Bone marrow (tissue), 2 donors: ENCODE measurements around the gene HNRNPUL1.

ENCODE experiments used
- DNase-seq, 2 donors: peaks; one replicate each; lab custom pipeline; 2025; lab: John Stamatoyannopoulos, UW

Gene HNRNPUL1

DNA sequence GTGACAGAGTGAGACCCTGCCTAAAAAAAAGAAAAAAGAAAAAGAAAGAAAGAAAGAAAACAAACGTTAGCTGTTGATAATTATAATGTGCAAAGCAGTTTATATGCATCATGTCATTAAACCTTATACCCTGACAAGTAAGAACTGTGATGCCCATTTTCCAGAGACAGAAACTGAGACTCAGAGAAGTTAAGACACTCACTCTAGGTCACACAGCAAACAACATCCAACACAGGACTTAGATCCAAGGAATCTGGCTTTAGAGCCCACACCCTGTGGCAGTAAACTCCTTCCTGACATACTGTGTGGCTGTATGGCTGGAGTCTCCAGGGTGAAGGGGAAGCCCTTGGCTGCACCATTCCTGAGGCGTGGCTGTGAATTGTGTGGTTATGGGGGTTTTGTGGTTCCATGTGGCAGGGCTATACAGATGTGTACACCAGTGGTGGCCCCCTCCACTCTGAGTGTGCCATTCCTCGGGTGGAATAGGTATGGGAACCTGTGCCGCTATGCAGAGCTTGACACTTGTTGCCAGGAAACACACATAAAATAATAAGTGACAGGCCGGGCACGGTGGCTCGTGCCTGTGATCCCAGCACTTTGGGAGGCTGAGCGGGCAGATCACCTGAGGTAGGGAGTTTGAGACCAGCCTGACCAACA is 29.5 kb upstream of the HNRNPUL1 start:
- no peak for DNase-seq

DNA sequence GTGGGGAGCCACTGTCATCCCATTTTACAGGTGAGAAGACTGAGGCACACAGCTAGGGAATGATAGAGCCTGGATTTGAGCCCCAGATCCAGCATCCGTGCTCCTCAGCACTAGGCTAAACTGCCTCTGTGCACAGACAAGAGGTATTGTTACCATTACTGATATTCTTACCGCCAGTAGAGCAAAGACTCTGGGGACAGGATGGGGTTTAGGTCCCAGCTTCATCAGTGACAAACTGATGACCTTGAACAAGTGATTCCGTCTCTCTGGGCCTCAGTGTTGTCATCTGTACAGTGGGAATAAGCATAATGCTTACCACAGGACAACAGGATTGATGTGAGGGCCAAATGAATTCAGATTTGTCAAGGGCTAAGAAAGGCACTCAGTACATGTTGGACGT is 28.7 kb upstream of the HNRNPUL1 start:
- no peak for DNase-seq

DNA sequence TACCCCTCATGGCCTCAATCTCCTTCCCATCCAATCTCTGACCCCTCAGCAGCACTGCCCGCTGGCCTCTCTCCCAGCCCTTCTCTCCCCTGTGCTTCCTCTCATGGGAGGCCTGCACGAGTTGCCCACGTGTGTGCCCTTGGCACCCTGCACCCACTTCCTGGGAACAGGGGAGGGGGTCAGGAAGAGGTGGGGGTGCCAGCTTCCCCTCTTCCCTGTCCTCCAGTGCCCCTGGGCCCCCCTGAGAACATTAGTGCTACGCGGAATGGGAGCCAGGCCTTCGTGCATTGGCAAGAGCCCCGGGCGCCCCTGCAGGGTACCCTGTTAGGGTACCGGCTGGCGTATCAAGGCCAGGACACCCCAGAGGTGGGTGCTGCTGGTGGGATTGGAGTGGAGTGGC is 25.9 kb upstream of the HNRNPUL1 start:
- DNase-seq = no peak

DNA sequence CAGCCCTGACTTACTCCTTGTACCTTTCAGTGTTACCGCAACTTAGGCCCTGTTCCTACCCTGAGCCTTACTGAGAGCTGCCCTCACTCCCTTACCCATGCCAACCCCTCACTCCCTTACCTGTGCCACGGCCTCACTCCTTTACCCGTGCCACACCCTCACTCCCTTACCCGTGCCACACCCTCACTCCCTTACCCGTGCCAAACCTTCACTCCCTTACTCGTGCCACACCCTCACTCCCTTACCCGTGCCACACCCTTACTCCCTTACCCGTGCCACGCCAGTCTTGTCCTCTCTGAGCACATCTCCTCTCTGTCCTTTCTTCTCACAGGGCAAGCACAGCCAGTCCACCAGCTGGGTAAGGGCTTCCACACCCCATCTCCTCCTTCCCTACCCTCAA is 24.8 kb upstream of the HNRNPUL1 start:
- no peak for DNase-seq

DNA sequence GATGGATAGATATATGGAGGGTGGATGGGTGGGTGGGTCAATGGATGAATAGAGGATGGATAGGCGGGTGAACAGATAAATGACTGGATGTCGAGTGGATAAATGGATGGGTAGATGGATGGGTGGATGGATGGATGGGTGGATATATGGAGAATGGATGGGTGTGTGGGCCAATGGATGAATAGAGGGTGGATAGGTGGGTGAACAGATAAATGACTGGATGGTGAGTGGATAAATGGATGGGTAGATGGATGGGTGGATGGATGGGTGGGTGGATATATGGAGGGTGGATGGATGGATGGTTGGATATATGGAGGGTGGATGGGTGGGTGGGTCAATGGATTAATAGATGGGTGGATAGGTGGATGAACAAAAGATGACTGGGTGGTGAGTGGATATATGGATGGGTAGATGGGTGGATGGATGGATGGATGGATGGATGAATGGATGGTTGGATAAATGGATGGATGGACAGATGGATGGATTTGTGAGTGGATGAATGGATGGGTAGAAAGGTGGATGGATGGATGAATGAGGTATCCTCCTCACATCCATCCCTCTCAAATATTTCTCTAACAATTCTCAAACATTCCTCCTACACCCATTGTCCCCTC is 24.1 kb upstream of the HNRNPUL1 start:
- no peak for DNase-seq

DNA sequence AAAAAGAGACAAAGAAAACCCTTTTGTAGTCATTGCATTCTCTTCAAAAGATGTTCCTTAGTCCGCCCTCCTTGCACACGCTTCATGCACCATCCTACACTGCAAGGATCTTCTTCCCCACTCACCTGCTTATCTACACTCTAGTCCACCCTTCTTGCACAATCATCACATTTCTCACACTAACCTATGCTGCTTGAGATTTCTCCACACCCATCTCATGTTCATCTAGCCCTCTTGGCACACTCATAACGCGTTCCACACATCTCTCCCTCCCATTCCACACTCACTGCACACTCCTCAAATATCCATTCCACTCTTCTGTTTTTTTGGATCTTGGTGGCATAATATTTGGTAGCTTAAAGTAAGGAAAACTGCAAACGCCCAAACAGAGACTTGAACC is 22.3 kb upstream of the HNRNPUL1 start:
- no peak for DNase-seq

DNA sequence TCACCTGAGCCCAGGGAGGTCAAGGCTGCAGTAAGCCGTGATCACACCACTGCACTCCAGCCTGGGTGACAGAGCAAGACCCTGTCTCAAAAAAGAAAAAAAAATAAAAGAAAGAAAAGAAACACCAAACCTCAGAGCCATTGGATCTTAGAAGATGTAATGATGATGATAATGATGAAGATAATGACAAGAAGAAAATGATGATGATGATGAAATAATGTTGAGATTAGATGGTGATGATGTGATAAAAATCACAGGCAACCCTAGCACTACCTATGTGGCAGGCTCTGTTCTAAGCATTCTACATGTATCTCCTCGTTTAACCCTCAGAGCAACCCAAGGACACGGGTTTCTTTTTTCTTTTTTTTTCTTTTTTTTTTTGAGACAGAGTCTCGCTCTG is 20.1 kb upstream of the HNRNPUL1 start:
- DNase-seq = no peak

DNA sequence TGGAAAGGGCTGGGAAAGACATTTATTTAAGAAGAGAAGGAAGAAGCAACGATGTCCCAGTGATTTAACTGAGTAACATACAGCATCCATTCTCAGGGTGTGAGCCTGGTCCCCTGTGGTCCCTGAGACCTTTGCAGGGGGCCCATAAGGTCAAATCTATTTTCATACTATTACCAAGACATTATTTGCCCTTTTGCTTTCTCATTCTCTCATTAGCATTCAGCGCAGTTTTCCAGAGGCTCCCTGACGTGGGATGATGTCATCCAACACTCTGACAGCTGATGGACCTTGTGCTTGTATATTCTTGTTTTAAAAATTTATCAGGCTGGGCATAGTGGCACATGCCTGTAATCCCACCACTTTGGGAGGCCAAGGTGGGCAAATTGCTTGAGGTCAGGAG is 18.3 kb upstream of the HNRNPUL1 start:
- DNase-seq = no peak

DNA sequence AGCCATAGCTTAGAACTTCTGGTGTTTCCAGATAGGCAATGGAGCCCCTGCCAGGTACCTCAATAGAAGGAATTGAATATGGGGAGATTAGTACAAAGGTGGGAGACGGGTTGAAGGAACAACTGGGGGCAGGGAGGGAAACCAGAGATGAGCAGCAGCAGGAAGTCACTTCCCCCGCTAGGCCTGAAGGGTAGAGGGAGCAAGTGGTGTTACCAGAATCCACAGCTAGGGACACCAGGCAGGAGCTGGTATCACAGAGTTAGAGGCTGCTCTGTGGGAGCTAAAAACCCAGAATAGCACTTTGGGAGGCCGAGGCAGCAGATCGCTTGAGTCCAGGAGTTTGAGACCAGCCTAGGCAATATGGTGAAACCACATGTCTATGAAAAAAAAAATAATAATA is 15.3 kb upstream of the HNRNPUL1 start:
- no peak for DNase-seq

DNA sequence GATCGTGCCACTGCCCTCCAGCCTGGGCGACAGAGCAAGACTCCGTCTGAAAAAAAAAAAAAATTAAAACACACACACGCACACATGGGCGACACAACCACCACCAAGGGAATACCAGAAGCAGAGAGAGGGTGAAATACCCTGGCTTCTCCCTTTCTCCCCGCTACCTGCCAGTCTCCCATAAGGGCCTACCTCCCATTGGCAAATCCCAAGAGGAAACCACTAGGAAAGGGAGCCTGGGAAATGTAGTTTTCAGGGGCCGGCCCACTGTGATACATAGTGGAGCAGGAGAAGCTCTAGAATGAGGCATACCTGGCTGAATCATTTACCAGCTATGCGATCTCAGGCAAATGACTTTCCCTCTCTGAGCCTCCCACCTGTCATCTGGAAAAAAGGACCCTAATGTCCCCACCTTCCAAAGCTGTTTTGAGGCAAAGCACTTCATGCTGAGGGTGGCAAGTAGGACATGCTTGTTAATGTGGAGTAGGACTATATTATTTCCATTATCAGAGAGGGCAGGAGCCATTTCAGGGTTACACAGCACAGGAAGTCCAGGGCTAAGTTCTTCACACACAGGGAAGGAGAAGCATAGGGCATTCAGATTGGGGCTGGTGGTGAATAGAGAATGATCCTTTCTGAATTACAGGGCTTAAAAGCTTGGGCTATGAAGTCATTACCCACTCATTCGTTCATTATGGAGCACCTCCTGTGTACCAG is 14.3 kb upstream of the HNRNPUL1 start:
- DNase-seq = no peak

DNA sequence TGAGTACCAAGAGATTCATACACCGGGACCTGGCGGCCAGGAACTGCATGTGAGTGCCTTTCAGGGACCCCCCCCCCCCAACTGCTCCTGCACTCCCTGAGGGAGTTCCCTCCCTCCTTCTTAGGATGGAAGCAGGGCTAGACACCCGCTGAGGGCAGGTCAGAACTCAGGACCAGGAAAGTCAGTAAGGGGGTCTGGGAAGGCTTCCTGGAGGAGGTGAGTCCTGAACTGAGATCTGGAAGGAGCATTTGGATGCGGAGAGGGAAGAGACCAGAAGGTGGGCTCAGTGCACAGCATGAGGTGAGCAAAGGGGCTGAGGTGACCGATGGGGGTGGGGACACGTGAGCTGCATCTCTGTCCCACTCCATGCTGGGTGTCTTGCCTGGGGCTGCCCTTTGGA is 10.5 kb upstream of the HNRNPUL1 start:
- no peak for DNase-seq

DNA sequence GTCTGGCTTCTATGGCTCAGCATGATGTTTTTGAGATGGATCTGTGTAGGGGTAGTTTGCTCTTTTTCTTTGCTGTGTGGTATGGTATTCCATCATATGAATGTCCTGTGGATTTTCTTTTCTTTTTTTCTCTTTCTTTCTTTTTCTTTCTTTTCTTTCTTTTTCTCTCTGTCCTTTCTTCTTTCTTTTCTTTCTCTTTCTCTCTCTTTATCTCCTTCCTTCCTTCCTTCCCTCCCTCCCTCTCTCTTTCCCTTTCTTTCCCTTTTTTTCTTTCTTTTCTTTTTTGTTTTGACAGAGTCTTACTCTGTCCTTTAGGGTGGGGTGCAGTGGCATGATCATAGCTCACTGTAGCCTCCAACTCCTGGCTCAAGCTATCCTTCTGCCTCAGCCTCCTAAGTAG is 9.0 kb upstream of the HNRNPUL1 start:
- no peak for DNase-seq

DNA sequence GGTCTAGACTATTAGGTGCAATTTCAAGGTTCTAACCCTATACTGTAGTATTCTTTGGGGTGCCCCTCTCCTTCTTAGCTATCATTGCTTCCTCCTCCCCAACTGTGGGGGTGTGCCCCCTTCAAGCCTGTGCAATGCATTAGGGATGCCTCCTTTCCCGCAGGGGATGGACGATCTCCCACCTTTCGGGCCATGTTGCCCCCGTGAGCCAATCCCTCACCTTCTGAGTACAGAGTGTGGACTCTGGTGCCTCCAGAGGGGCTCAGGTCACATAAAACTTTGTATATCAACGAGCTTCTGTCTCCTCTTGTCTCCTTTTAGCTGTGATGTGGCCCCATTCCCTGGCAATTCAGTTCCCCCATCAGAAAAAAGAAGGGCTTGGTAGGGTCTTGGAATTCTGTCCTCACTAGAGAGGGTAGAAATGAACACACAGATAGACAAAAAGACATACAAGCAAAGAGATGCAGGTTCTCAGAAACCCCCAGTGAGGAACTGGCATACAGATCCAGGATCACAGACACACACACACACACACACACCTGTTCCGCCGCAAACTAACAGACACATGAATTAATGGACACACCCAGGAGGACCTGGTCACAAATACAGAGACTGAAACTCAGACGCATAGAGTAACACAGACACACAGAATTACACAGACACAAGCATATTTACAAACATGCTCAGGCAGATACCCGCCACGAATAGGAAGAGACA is 2.5 kb upstream of the HNRNPUL1 start:
- DNase-seq = no peak

DNA sequence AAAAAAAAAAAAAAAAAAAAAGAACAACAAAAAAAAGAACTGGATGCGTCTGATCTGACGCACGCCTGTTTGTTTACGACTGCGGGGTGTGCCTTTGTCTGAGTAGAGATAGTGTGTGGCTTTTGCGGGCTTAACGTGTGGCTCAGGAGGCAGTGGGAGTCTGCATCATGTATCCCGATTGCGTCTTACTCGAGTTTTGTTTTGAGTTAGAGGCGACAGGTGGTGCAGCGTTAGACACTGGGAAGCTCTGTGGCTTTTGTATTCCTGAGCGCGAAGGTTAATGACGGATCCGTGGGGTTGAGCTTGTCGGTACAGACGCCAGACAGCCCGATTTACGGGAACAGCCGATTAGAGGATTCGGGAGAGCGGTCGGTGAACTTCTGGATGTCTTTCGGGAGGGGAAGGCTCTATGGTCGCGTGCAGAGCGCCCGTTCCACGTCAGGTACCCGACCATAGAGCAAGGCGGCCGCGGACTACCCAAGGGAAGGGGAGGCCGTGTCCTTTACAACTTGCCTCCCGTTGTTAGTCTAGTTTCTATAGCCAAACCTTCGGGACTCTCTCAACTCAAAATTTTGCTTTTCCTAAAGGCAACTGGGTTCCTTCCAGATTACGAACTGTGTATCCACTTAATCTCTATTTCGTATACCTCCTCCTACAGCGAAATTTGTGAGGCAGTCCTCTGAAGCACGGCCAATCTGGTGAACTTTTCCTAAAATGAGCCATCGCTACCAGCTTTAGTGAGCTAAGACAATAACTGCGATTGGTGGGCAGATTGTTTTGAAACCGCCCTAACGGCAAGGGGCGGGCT is 926 bp upstream of the HNRNPUL1 start:
- peak in 1 of 2 donors; percentile 54 for DNase-seq

DNA sequence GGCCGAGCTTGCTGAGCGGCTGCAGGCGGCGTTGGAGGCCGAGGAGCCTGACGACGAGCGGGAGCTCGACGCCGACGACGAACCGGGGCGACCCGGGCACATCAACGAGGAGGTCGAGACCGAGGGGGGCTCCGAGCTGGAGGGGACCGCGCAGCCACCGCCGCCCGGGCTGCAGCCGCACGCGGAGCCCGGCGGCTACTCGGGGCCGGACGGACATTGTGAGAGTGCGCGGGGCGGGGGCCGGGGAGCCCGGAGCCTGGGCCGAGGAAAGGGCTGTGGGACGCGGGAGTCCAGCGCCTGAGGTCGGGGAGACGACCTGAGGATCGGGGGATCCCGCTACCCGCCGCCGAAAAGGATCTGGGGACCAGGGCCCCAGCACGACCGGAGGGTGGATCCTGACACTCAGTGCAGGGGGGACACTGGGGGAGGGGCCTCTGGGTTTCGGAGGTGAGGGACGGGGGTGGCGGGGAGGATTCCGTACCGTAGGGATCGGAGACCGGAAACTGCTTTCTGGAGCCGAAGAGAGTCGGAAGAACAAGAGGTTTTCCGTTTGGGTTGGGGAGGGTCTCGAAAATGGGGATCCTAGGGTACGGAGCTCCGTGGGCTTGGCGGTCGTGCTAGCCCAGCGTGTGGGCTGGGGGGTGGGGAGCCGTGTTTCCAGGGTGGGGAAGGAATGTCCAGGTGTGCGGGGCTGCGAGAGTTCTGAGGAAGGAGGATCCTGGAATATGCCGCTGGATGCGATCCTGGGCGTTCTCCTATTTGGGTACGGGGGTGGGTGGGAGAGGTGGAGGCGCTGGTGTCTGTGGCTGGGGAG is 616 bp downstream of the HNRNPUL1 start:
- peak in 1 of 2 donors; percentile 67 for DNase-seq

DNA sequence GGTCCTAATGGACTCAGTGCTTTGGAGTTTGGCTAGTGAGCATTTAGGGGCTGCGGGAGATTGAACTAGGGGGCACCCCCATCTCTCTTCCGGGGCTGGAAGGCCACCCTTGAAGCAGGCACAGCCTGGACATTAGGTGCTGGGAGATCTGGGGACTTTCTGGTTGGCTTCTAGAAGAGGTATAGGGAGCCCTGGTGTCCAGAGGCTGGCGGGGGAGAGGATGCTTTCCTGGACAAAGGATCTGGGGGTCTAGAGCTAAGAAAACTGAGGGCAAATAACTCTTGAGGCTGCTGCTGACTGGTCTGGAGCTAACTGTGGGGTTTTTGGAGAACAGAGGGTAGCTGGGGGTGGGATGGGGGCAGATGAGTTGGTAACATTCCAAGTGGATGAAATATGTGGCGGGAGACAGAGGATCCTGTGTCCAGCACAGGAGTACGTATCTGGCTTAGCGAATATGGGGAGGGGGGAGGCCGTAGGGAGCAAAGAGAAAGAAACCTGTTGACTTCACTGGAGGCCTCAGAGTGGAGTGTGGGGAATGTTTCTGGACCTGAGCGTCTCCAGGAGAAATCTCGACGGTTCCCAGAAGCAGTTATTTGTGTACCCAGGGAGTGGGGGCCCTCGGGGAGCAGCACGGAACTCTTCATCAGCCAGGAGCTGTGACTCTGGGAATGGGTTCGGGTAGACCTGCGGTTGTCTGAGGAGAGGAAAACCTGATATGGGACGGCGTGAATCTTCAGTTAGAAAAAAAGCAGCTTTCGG is 1.4 kb downstream of the HNRNPUL1 start:
- DNase-seq = peak in 1 of 2 donors; percentile 21

DNA sequence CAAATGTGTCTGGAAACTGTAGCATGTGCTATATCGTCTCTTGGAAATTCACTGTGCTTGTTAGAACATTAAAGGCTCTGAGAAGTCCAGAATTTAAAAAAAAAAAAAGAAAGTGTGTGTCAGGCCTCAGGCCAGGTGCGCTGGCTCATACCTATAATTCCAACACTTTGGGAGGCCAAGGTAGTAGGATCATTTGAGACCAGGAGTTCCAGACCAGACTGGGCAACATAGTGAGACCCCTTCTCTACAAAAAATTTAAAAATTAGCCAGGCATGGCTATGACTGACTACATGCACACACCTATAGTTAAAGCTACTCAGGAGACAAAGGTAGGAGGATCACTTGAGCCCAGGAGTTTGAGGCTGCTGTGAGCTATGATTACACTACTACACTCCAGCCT is 4.9 kb downstream of the HNRNPUL1 start:
- DNase-seq = no peak

DNA sequence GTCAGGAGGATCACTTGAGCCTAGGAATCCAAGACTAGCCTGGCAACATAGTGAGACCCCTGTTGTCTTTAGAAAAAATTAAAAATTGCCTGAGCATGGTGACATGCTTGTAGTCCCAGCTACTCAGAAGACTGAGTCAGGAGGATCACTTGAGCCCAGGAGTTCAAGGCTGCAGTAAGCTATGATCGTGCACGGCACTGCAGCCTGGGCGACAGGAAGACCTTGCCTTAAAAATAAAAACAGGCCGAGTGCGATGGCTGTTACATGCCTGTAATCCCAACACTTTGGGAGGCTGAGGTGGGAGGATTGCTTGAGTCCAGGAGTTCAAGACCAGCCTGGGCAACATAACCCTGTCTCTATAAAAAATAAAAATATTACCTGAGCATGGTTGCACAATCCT is 5.4 kb downstream of the HNRNPUL1 start:
- DNase-seq = no peak

DNA sequence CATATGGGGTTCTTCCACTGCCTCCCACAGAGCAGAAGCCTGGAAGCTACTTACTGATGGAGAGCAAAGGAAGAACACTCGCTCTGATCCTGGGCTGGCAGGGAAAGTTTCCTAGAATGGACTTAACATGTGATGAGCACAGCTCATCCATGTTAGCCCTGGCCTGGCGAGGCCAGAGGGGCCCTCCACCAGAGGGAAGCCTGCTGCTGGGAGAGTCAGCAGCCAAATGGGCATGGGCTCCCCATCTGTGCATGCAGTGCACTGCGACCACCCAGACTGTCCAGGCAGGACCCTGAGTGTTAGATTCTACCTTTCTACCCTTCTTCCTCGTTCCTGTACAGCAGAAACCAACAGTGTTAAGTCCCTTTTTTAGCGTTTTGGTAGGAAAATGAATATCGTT is 8.9 kb downstream of the HNRNPUL1 start:
- no peak for DNase-seq

DNA sequence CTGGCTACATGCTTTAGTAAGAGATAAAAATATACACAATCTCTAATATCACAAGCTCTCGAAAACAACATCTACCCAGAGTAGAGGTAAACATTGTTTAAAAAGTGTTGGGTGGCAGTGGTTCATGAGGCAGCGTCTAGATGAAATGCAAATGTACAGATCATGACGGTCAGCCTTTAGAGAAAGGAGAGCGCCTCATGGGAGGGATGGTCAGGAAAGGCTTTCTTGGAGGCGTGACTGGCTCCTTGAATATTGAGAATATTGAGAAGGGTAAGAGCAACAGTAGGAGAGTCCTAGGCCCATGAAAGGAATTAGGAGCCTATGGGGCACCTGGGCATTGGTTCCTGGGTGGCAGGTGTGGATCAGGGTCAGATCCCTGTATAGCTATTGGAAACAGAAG is 10.6 kb downstream of the HNRNPUL1 start:
- DNase-seq = no peak
